Stomach smooth muscle (tissue), 2 donors: ENCODE measurements around the gene ADAM33.

Experiments
- H3K27ac ChIP-seq: one replicate; pipeline ENCODE4 v1.7.0; 2013; ENCODE audit warnings: mild to moderate bottlenecking, low read length, inconsistent platforms
- H3K27me3 ChIP-seq, 2 donors: one replicate each; pipeline ENCODE4 v1.7.0; 2013; ENCODE audit warnings: low read length in 2 of 2; ENCODE audit not compliant: insufficient read depth in 2 of 2, control insufficient read depth in 1 of 2
- H3K36me3 ChIP-seq, 2 donors: one replicate each; pipeline ENCODE4 v1.7.0; 2013; ENCODE audit warnings: low read length in 2 of 2; ENCODE audit not compliant: control insufficient read depth in 2 of 2, insufficient read depth in 2 of 2
- H3K4me1 ChIP-seq: one replicate; pipeline ENCODE4 v1.7.0; 2013; ENCODE audit warnings: low read length; ENCODE audit not compliant: control insufficient read depth, insufficient read depth
- H3K4me3 ChIP-seq, 2 donors: one replicate each; pipeline ENCODE4 v1.7.0; 2013; ENCODE audit warnings: low read length in 2 of 2
- H3K9ac ChIP-seq, 2 donors: one replicate each; pipeline ENCODE4 v1.7.0; 2013; ENCODE audit warnings: low read length in 2 of 2, mild to moderate bottlenecking in 1 of 2
- H3K9me3 ChIP-seq, 2 donors: one replicate each; pipeline ENCODE4 v1.7.0; 2013; ENCODE audit warnings: low read length in 2 of 2; ENCODE audit not compliant: control insufficient read depth in 2 of 2
- donor health status: healthy.
- donor health status: Pancreatic carcinoma.

ADAM33 gene

DNA sequence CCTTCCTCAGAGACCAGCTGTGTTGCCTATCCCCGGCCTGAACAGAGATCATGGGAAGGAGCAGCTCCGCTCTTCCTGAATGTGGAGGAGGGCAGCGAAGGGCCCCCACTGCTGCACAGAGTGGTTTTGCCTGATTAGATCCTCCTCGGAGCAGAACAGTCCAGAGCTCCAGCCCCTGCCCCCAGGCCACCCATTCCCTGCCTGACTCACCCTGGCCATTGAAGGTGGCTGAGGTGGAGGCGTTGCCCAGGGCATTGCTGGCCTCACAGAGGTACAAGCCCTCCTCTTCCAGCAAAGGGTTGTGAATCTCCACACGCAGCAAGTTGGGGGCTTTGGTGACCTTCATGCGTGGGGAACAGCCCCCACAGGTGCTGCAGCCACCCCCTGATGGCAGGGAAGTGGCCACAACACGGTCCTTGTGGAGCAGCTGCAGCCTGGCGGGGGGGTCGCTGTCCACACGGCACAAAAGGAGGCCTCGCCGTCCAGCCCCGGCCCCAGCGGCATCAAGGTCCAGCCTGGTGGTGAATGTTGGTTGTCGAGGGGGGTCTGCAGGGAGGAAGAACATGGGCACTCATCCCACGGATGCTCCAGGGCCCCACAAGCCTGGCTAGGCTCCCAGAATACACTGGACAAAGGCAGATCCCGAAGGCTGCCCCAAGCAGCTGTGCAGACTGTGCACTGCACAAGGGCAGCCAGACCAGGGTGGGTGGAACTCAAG, 15.9 kb upstream of the ADAM33 start:
- Histone ChIP-seq H3K9me3 (peaks cover 3 to 5% of the 10 kb centered on the region in 2 donors), H3K4me3 (no peak overlapping the region), H3K36me3 (no peaks in the 10 kb centered on the region), H3K4me1 (peaks cover 2% of the 10 kb centered on the region), H3K27me3 (no peaks in the 10 kb centered on the region), H3K27ac (no peak overlapping the region), H3K9ac (no peak overlapping the region)

- H3K4me3 ChIP-seq, result no peak overlapping the region
- H3K27me3 ChIP-seq, result no peaks in the 10 kb centered on the region
Measured at GRCh38 chr20:3696745-3697587, 15.2 kb upstream of the ADAM33 start.

DNA sequence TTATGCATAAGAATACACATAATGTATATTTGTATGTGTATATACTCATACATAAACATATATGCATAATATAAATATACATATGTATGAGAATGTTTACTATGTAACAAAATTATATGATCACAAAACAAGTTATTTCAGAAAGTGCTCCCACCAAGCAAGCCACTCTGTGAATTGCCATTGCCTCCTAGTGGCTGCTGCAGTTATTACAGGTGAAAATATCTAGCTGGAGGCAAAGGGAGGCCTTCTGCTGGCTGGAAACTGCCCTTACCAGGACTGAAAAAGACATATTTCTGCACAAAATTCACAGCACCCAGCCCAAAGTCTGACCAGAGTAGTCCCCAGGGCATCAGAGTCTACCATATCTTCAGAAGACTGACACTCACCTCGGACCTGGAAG, 14.4 kb upstream of the ADAM33 start:
- Histone ChIP-seq H3K27ac (no peak overlapping the region), H3K4me1 (peaks cover 2% of the 10 kb centered on the region)

More at GRCh38 chr20:3696745-3697587, 15.2 kb upstream of the ADAM33 start:
- peaks cover 2% of the 10 kb centered on the region for H3K4me1 ChIP-seq
- H3K9ac ChIP-seq, result no peak overlapping the region
- no peaks in the 10 kb centered on the region for H3K36me3 ChIP-seq
- H3K9me3 ChIP-seq, result peaks cover 3 to 5% of the 10 kb centered on the region in 2 donors
- no peak overlapping the region for H3K27ac ChIP-seq

GRCh38 chr20:3694864-3695263, 13.1 kb upstream of the ADAM33 start:
- Histone ChIP-seq H3K4me3 (no peak overlapping the region), H3K27me3 (no peaks in the 10 kb centered on the region), H3K27ac (no peak overlapping the region), H3K36me3 (no peaks in the 10 kb centered on the region), H3K9ac (no peak overlapping the region), H3K9me3 (peaks cover 3 to 5% of the 10 kb centered on the region in 2 donors), H3K4me1 (peaks cover 2% of the 10 kb centered on the region)

More for the DNA sequence above, 14.4 kb upstream of the ADAM33 start:
- Histone ChIP-seq H3K36me3 (no peaks in the 10 kb centered on the region), H3K4me3 (no peak overlapping the region), H3K27me3 (no peaks in the 10 kb centered on the region), H3K9me3 (peaks cover 3 to 5% of the 10 kb centered on the region in 2 donors), H3K9ac (no peak overlapping the region)

DNA sequence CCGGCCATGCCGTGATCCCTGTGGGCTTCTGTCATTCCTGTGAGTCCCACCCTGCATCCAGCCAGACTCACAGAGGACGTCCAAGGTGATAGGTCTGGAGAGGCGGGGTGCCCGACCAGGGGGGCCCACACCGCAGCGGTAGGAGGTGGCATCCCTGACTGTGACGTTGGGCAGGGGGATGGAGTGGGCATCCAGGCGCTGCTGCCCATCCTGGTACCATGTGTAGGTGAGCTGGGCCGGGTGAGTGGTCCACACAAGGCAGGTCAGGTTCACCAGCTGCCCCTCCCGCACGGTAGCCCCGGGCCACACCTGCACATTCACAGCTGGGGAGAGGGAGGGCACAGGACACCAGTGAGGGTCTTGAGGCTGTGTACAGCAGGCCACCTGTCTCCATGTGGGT, 11.6 kb upstream of the ADAM33 start:
- no peak overlapping the region for H3K9ac ChIP-seq
- H3K4me3 ChIP-seq, result no peak overlapping the region
- H3K9me3 ChIP-seq, result peaks cover 3 to 5% of the 10 kb centered on the region in 2 donors
- H3K27me3 ChIP-seq, result no peaks in the 10 kb centered on the region
- no peak overlapping the region for H3K27ac ChIP-seq
- H3K36me3 ChIP-seq, result no peaks in the 10 kb centered on the region
- H3K4me1 ChIP-seq, result no peaks in the 10 kb centered on the region

DNA sequence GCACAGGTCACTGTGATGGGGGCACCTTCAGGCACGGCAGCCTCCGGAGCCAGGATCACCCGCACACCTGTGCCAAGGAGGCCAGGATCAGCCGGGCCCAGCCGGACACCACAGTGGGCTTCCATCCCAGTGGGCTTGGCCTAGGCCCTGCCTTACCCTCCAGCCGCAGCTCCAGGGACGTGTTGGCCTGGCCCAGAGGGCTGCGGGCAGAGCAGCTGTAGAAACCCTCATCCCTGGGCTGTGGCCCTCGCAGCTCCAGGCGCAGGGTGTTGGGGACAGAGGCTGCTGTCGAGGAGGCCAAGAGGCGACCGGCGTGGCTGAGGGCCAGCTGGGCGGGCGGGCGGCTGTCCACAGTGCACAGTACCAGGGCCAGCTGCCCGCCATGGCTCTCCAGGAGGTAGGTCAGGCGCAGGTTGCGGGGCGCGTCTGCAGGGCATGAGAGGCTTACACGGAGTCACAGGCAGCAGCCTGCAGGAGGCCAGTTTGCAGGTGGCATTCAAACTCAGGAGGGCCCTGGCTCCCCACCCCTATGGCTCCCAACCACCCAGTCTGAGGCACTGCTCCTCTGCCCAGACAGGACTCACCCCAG, 11.0 kb upstream of the ADAM33 start:
- H3K9ac ChIP-seq, result no peak overlapping the region
- no peaks in the 10 kb centered on the region for H3K36me3 ChIP-seq
- no peaks in the 10 kb centered on the region for H3K27me3 ChIP-seq
- H3K9me3 ChIP-seq, result peaks cover 3 to 5% of the 10 kb centered on the region in 2 donors
- H3K27ac ChIP-seq, result no peak overlapping the region
- H3K4me1 ChIP-seq, result no peaks in the 10 kb centered on the region
- H3K4me3 ChIP-seq, result no peak overlapping the region

DNA sequence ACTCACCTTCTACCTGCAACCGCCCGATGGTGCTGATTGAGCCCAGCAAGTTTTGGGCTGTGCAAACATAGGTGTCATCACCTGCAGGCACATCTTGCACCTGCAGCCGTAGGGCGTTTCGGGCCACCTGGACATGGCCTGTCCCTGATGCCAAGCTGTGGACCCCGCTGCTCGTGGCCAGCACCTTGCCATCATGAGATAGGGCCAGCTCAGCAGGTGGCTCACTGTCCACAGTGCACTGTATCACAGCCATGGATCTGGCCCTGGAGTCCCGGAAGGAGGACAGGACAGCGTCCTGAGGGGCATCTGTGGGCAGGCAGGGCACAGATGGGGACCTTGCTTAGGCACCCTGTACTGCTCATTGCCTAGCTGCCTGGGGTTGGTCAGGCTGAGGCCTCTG, 10.1 kb upstream of the ADAM33 start:
- Histone ChIP-seq H3K9ac (no peak overlapping the region), H3K36me3 (no peaks in the 10 kb centered on the region), H3K4me1 (peaks cover 7% of the 10 kb centered on the region), H3K4me3 (no peak overlapping the region), H3K27me3 (no peaks in the 10 kb centered on the region), H3K27ac (no peak overlapping the region), H3K9me3 (peaks cover 3 to 5% of the 10 kb centered on the region in 2 donors)

- Histone ChIP-seq H3K9ac (no peak overlapping the region), H3K4me1 (peaks cover 13% of the 10 kb centered on the region), H3K36me3 (no peaks in the 10 kb centered on the region), H3K4me3 (no peak overlapping the region), H3K9me3 (peaks cover under 1 to 2% of the 10 kb centered on the region in 2 donors), H3K27ac (no peak overlapping the region), H3K27me3 (no peaks in the 10 kb centered on the region)
Measured at GRCh38 chr20:3691306-3691705, 9.5 kb upstream of the ADAM33 start.

DNA sequence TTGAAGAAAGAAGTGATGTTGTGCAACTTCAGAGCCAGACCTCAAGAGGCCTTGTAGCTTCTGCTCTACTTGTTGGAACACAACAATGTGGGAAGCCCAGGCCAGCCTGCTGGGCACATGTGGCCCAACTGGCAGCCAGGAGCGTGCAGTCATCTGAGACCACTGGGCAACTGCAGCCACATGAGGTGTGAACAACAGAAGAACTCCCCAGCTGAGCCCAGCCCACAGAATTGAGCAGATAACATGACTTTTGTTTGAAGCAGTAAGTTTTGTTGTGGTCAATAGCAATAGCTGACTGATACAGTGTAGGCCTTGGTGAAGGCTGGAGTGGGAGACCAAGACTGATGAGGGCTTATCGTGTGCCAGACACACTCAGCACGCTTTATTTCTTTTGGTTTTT, 8.6 kb upstream of the ADAM33 start:
- peaks cover 15% of the 10 kb centered on the region for H3K4me1 ChIP-seq
- H3K4me3 ChIP-seq, result no peak overlapping the region
- no peak overlapping the region for H3K9ac ChIP-seq
- H3K9me3 ChIP-seq, result no peaks in the 10 kb centered on the region
- no peak overlapping the region for H3K27ac ChIP-seq
- no peaks in the 10 kb centered on the region for H3K36me3 ChIP-seq
- H3K27me3 ChIP-seq, result no peaks in the 10 kb centered on the region

DNA sequence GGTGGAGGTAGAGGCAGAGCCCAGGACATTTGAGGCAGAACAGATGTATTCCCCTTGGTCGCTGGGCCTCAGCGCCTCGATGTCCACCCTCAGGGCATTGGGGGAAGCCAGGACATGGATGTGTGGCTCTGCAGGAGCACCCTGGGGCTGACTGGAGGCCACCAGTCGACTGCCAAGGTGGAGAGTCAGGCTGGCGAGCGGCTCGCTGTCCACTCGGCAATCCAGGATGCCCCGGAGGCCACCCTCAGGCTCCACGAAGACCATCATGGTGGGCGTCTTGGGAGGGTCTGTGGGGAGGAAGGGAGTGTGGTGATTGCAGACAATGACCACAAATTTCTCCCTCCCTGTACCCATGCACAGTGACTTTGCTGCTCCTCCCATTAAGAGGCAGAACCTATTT, 8.2 kb upstream of the ADAM33 start:
- Histone ChIP-seq H3K4me1 (peaks cover 15% of the 10 kb centered on the region), H3K36me3 (no peaks in the 10 kb centered on the region), H3K27ac (no peak overlapping the region), H3K4me3 (no peak overlapping the region), H3K9me3 (no peaks in the 10 kb centered on the region), H3K9ac (no peak overlapping the region), H3K27me3 (no peaks in the 10 kb centered on the region)
